Suppressor macrophage (primary cell): ENCODE data around the gene TNS1.

ENCODE experiments used
- DNase-seq, 4 experiments: peaks; one replicate each; pipeline ENCODE4 v3.0.0-alpha.2; 2020 to 2022

The TNS1 gene

GRCh38 chr2:217998926-217999594, 3.7 kb downstream of the TNS1 start:
- DNase-seq = peak; percentile 32 to 79 (median 66)

GRCh38 chr2:217997510-217997909, 5.3 kb downstream of the TNS1 start:
- DNase-seq = no peak

- peak; percentile 54 to 70 (median 66) for DNase-seq
Measured at GRCh38 chr2:217996361-217996760, 6.4 kb downstream of the TNS1 start.

DNA sequence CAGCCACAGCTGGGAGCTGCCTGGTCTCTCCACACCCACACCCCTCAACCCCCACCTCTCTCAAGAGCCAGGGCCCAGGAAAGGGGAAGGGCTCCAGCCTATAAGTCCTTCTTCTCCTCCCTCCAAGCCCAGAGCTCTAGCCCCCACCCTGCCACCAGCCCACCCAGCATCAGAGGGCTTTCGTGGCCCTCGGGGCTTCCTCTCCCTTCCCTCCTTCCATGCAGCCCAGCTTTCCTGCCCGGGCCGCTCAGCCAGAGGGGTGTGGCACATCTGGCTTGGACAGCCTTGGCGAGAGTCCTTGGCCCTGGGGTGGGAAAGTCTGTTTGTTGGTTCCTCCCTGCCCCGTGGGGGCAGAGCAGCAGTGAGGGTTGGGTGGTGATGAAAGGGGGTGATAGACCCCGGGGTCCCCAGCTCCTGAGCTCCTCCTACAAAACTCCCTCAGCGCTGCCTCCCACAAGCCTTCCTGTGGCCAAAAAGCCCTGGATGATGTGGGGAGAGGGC, 7.0 kb downstream of the TNS1 start:
- DNase-seq = peak; percentile 33 to 70 (median 56)

GRCh38 chr2:217994776-217995274, 8.0 kb downstream of the TNS1 start:
- DNase-seq = no peak

DNA sequence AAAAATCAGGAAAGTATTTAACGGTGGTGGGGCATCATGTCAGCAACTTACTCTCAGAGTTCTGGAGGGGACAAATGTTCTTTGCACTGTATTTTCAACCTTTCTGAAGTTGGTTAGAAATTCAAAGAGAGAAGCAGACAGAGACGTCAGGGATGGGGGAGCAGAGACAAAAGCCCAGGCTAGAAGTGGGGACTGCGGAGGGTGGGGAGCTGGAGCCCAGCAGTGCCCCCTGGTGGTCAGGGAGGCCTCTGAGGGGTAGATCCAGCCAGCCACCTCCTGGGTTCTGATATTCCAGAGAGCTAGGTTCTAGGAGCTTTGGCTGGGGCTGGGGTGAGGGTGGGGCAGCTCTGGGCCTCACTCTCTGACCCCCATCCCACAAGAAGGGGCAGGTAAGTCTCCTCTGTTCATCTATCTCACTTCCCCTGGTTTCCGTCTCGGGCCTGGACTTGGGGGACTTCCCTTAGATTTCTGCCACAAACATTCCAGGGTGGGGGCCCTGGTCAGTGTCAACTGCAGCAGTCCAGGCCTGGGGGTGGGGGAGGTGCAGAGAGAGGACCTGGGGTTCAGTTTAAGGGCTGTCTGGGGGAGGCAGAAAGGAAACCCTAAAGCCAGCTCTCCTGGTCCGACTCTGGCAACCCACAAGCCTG, 8.9 kb downstream of the TNS1 start:
- peak; percentile 57 to 88 (median 76) for DNase-seq

- DNase-seq = peak in 2 of 4 experiments; percentile 34 to 74
Measured at GRCh38 chr2:217993138-217993537, 9.7 kb downstream of the TNS1 start.

- DNase-seq = no peak
Measured at GRCh38 chr2:217992061-217992460, 10.7 kb downstream of the TNS1 start.

GRCh38 chr2:217990791-217991465, 11.9 kb downstream of the TNS1 start:
- DNase-seq = no peak

GRCh38 chr2:217990389-217990788, 12.4 kb downstream of the TNS1 start:
- no peak for DNase-seq

DNA sequence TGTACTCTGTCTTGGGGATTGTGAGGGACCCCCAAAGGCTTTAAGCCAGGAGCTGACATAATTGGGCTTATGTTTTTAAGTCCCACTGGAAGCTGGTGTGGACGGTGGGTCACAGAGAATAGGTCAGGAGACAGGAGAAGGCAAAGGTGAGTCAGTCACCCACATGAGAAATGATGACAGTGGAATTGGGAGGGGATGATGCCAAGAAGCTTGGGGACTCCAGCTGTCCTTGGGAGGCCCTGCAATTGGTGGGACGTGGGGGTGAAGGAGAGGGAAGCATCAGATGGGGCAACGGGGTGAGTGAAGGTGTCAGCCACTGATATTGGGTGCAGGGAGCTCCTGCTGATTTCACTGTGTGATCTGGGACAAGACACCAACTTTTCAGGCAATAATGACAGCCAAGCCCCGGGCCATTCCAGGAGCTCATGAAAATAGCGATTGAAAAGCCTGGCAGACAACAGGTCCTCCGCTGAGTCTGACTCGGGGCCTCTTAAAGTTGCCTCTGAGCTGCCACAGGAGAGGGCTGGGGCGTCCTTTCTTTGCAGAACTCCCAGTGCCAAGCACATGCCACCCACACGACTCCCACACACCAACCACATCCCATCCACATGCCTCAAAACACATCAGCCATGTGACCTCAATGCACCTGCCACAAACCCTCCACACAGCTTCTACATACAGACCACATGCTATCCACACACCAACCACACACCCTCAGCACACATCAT, 13.4 kb downstream of the TNS1 start:
- DNase-seq = peak in 3 of 4 experiments; percentile 19 to 52 (median 45)

- no peak for DNase-seq
Measured at GRCh38 chr2:217988840-217989204, 14.0 kb downstream of the TNS1 start.

DNA sequence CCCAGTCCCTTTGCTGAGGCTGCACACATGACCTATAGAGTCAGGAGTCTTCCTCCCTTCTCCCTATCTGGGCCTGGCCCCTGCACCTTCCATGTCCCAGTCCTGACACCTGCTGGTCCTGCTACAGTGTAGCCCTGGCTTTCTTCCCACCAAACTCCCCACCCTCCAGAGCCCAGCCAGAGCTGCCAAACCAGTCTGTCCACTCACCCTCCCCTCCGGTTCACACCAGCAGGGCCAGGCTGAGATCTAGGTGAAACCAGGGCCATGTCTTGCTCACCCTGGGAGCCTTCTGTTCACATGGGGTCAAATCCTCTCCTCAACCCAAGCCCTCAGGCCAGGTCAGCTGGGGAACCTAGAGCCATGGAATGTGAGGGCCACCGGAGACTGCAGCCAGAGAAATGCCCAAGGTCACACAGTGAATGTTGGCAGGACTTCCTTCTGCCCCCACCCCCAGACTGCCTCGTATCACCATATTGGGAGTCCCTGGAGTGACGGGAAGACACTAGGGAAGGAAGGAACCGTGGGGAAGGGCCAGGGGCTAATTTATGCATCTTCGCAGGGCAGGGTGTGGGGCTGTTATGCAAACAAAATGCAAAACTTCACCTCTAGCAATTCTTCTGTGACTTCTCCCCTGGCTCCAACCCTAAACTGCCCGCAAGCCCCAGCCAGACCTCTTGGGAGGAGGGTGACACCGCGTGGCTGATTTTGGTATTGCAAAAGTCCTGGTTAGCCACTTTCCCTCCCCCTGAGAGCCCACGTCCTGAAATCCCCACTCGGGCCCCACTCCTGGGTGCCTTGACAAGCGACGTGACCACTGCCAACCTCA, 14.6 kb downstream of the TNS1 start:
- peak; percentile 83 to 94 (median 92) for DNase-seq

DNA sequence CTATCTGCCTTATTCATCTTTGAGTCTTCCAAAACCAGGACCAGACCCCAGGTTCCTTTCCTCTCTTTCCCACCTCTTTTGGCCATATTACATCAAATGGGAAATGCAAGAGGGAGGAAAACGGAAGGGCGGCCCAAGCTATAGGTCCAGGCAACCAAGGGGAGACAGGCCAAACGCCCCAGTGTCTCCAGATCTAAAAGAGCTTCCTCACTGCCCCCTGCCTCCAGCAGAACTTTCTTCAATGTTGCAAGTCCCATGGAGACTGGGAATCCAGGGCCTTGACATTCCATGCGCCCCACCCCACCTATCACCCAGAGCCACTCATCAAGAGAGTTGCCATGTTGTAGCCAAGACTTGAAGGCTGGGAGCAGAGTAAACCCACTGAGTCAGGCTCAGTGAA, 15.4 kb downstream of the TNS1 start:
- DNase-seq = no peak

DNA sequence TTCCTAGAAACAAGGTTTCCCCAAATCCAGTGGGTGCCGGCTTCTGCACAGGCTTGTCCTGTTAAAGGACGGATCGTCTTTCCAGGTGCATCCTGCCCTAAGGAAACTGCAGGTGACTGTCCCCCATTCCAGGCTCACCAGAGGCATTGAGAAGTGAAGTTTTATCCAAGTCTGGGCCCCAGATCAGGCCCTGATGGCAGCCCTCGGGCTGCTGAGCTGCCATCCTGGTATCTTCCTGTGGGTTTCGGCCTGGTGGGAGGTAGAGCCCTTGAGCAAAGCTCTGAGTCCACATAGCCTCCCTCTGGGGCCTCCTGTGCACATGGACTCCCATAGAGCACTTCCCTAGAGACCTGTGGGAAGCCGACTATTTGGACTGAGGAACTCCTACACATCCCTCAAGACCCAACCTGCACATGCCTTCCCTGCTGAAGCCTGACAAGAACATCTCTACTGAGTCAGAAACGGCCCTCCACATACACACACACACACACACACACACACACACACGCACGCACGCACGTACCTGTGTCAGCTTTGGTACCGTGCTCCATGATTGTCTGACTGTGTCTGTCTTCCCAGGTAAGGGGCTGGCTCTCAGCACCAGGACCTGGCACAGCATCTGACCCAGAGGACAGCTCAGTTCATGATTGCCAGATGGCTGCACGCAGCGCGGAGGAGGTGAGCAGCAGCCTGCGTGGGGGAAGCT, 16.4 kb downstream of the TNS1 start:
- DNase-seq = no peak

GRCh38 chr2:217983276-217984233, 19.2 kb downstream of the TNS1 start:
- DNase-seq = no peak

DNA sequence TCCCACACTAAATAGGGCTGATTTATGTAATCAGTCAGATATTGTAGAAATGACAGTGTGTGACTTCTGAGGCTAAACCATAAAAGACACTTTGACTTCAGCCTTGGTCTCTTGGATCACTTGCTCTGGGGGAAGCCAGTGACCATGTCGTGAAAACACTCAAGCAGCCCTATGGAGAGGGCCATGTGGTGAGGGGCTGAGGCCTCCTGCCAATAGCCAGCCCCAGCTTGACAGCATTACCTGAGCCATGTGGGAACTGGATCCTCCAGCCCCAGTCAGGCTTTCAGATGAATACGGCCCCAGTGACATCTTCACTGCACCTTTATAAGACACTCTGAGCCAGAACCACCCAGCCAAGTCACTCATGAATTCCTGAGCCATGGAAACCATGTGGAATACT, 20.8 kb downstream of the TNS1 start:
- no peak for DNase-seq

DNA sequence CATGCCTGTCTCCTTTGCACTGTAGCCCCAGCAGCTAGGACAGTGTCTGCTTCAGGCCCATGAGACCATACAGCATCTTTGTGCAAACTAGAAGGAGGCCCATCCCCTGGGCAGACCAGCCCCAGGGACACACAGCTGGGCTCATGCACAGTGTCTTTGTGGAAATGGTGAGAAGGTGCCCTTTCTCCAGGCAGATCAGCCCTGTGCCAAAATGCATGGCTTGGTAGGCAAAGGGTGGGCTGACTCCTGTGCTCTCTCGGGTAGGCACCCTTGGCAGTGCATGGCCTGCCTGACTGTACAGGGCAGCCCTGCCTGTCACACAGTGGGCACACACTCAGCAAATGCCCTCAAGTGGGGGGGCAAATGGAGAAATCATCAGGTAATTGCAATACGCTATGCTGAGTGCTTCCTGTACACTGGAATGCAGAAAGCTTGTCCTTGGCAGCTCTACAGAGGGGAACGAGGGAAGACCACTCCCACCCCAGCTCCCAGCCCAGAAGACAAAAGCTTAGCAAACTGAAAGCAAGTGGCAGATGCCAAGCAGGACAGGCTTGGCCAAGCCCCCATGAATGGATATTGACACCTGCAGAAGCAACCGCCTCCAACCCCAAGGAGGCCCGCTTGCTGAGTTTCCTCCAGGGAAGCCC, 21.6 kb downstream of the TNS1 start:
- DNase-seq = no peak

DNA sequence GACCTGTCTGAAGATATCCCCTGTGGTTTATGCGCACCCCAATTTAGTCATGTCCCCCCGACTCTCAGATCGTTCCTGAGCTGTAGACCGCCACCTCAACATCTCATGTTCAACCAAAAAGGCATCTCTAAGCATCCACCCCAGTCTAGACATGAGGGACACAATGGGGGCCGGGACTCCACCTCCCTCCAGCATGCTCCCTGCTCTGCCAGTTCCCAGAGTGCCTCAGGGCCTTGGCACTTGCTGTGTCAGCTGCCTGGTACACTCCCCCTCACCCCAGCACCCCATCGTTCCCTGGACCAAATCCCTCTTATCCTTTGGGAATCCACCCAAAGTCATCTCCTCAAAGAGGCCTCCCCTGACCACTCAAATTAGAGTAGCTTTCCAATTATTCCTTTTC, 22.2 kb downstream of the TNS1 start:
- no peak for DNase-seq
